ENCODE data around the gene TULP4. TPM values are rescaled to one million over a fixed set of nuclear protein-coding genes. Genes with fewer than 3 reads are reported as not detected.

The TULP4 gene
- total RNA-seq, 3 donors from 2014 or later, result 104 to 171 (median 112) TPM

GRCh38 chr6:158461954-158462353 is 149.7 kb downstream of the TULP4 start:
- Histone ChIP-seq H3K27ac (no peak overlapping the region), H3K4me1 (no peaks in the 10 kb centered on the region), H3K27me3 (no peaks in the 10 kb centered on the region), H3K36me3 (no peaks in the 10 kb centered on the region), H3K9me3 (no peaks in the 10 kb centered on the region), H3K4me3 (no peak overlapping the region)
- intact Hi-C loops (cut with DNase I; ENCODE audit: low total_unique reads), result no loop called here
- no peak for DNase-seq (ENCODE audit: low spot score in 2 of 2)
- TF ChIP-seq CTCF (IDR thresholded peaks at IDR 0.05) (no peak), POLR2A (IDR thresholded peaks at IDR 0.05) (no peak), POLR2AphosphoS5 (IDR thresholded peaks at IDR 0.05) (no peak)

GRCh38 chr6:158464483-158464882 is 152.2 kb downstream of the TULP4 start:
- no peak overlapping the region for H3K27ac ChIP-seq
- TF ChIP-seq CTCF (IDR thresholded peaks at IDR 0.05), result no peak
- no peak for TF ChIP-seq POLR2AphosphoS5 (IDR thresholded peaks at IDR 0.05)
- no peak for TF ChIP-seq POLR2A (IDR thresholded peaks at IDR 0.05)
- intact Hi-C loops (cut with DNase I; ENCODE audit: low total_unique reads), result no loop called here
- no peaks in the 10 kb centered on the region for H3K4me1 ChIP-seq
- H3K9me3 ChIP-seq, result no peaks in the 10 kb centered on the region
- no peaks in the 10 kb centered on the region for H3K36me3 ChIP-seq
- no peaks in the 10 kb centered on the region for H3K27me3 ChIP-seq
- no peak overlapping the region for H3K4me3 ChIP-seq
- no peak for DNase-seq (ENCODE audit: low spot score in 2 of 2)

GRCh38 chr6:158465257-158465656 is 153.0 kb downstream of the TULP4 start:
- TF ChIP-seq POLR2AphosphoS5 (IDR thresholded peaks at IDR 0.05) (no peak), CTCF (IDR thresholded peaks at IDR 0.05) (no peak), POLR2A (IDR thresholded peaks at IDR 0.05) (no peak)
- Histone ChIP-seq H3K4me3 (no peak overlapping the region), H3K27ac (no peak overlapping the region), H3K4me1 (no peaks in the 10 kb centered on the region), H3K27me3 (no peaks in the 10 kb centered on the region), H3K36me3 (no peaks in the 10 kb centered on the region), H3K9me3 (no peaks in the 10 kb centered on the region)
- intact Hi-C loops (cut with DNase I; ENCODE audit: low total_unique reads), result no loop called here
- no peak for DNase-seq (ENCODE audit: low spot score in 2 of 2)

GRCh38 chr6:158465747-158466146 is 153.5 kb downstream of the TULP4 start:
- H3K27me3 ChIP-seq, result no peaks in the 10 kb centered on the region
- TF ChIP-seq POLR2AphosphoS5 (IDR thresholded peaks at IDR 0.05) (no peak), CTCF (IDR thresholded peaks at IDR 0.05) (no peak), POLR2A (IDR thresholded peaks at IDR 0.05) (no peak)
- H3K36me3 ChIP-seq, result no peaks in the 10 kb centered on the region
- intact Hi-C loops (cut with DNase I; ENCODE audit: low total_unique reads), result no loop called here
- no peak overlapping the region for H3K4me3 ChIP-seq
- H3K4me1 ChIP-seq, result no peaks in the 10 kb centered on the region
- H3K27ac ChIP-seq, result no peak overlapping the region
- no peak for DNase-seq (ENCODE audit: low spot score in 2 of 2)
- no peaks in the 10 kb centered on the region for H3K9me3 ChIP-seq

- intact Hi-C loops (cut with DNase I; ENCODE audit: low total_unique reads), result no loop called here
- no peak overlapping the region for H3K4me3 ChIP-seq
- no peak overlapping the region for H3K27ac ChIP-seq
- no peak for TF ChIP-seq POLR2A (IDR thresholded peaks at IDR 0.05)
- no peak for TF ChIP-seq POLR2AphosphoS5 (IDR thresholded peaks at IDR 0.05)
- TF ChIP-seq CTCF (IDR thresholded peaks at IDR 0.05), result no peak
- H3K4me1 ChIP-seq, result no peaks in the 10 kb centered on the region
- H3K27me3 ChIP-seq, result no peaks in the 10 kb centered on the region
- no peaks in the 10 kb centered on the region for H3K36me3 ChIP-seq
- no peak for DNase-seq (ENCODE audit: low spot score in 2 of 2)
- no peaks in the 10 kb centered on the region for H3K9me3 ChIP-seq
Observed at GRCh38 chr6:158467923-158468322, 155.7 kb downstream of the TULP4 start.
